NOMO-1 (cell line): ENCODE measurements around the gene PPFIA2.

ENCODE experiments used
- DNase-seq, 2 experiments: peaks; one replicate each; lab custom pipeline; 2025; ENCODE audit not compliant: unreplicated experiment in 2 of 2; lab: John Stamatoyannopoulos, UW

The PPFIA2 gene

GRCh38 chr12:81294325-81295190 is 464.6 kb downstream of the PPFIA2 start:
- no peak for DNase-seq

- no peak for DNase-seq
These were observed 470.5 kb downstream of the PPFIA2 start for GRCh38 chr12:81288651-81289050.

- no peak for DNase-seq
These were observed 475.0 kb downstream of the PPFIA2 start for GRCh38 chr12:81284137-81284536.

- DNase-seq: no peak
These were observed 484.3 kb downstream of the PPFIA2 start for GRCh38 chr12:81274637-81275529.

- no peak for DNase-seq
These were observed 488.8 kb downstream of the PPFIA2 start for GRCh38 chr12:81270385-81270784.

GRCh38 chr12:81263072-81263471 is 496.1 kb downstream of the PPFIA2 start:
- no peak for DNase-seq

GRCh38 chr12:81261508-81262207 is 497.5 kb downstream of the PPFIA2 start:
- no peak for DNase-seq

- no peak for DNase-seq
These were observed 499.8 kb downstream of the PPFIA2 start for GRCh38 chr12:81259360-81259759.

- peak; percentile 12 to 19 for DNase-seq
These were observed 501.1 kb downstream of the PPFIA2 start for GRCh38 chr12:81257947-81258551.

GRCh38 chr12:81255947-81256346 is 503.2 kb downstream of the PPFIA2 start:
- DNase-seq: no peak

- no peak for DNase-seq
These were observed 503.7 kb downstream of the PPFIA2 start for GRCh38 chr12:81255456-81255855.

- no peak for DNase-seq
These were observed 505.8 kb downstream of the PPFIA2 start for GRCh38 chr12:81253360-81253759.

- DNase-seq: no peak
These were observed 506.9 kb downstream of the PPFIA2 start for GRCh38 chr12:81252228-81252627.

GRCh38 chr12:81249976-81250375 is 509.2 kb downstream of the PPFIA2 start:
- no peak for DNase-seq

- DNase-seq: no peak
These were observed 513.1 kb downstream of the PPFIA2 start for GRCh38 chr12:81245907-81246570.

- no peak for DNase-seq
These were observed 513.7 kb downstream of the PPFIA2 start for GRCh38 chr12:81245458-81245857.

GRCh38 chr12:81231574-81232368 is 527.4 kb downstream of the PPFIA2 start:
- no peak for DNase-seq

- DNase-seq: no peak
These were observed 529.4 kb downstream of the PPFIA2 start for GRCh38 chr12:81229759-81230158.

- no peak for DNase-seq
These were observed 534.5 kb downstream of the PPFIA2 start for GRCh38 chr12:81224626-81225025.
